ENCODE measurements around the gene AQP4.

Gene AQP4

GRCh38 chr18:26868968-26869586, 3.6 kb upstream of the AQP4 start:
- no peaks in the 10 kb centered on the region for H3K4me1 ChIP-seq (ENCODE audit: insufficient read depth, low read length, severe bottlenecking)
- TF ChIP-seq EZH2 (IDR thresholded peaks at IDR 0.05; ENCODE audit: borderline replicate concordance, low read length) (no peak), CTCF (IDR thresholded peaks at IDR 0.05; ENCODE audit: low read length) (no peak)
- no peaks in the 10 kb centered on the region for H3K9me3 ChIP-seq (ENCODE audit: low read length)
- no peak overlapping the region for H3K4me2 ChIP-seq (ENCODE audit: low read length)
- H3K36me3 ChIP-seq (ENCODE audit: insufficient read depth, low read length): no peaks in the 10 kb centered on the region
- no peak overlapping the region for H2AFZ ChIP-seq (ENCODE audit: low read length)
- H3K9ac ChIP-seq (ENCODE audit: low read length): no peak overlapping the region
- no peak overlapping the region for H3K4me3 ChIP-seq (ENCODE audit: low read depth, low read length, poor library complexity, severe bottlenecking)
- H3K79me2 ChIP-seq (ENCODE audit: insufficient read depth, low read length): no peaks in the 10 kb centered on the region
- no peak overlapping the region for H3K27ac ChIP-seq (ENCODE audit: low read depth, low read length, poor library complexity, severe bottlenecking)
- 0 out of 2 replicates have a peak, but pooled peaks cover under 1% of the 10 kb centered on the region for H3K27me3 ChIP-seq (ENCODE audit: insufficient read depth, low read length)
- H3K9me2 ChIP-seq (ENCODE audit: low read depth, low read length): no peaks in the 10 kb centered on the region
- H3F3A ChIP-seq (ENCODE audit: insufficient read depth, low read length): no peaks in the 10 kb centered on the region
- no peaks in the 10 kb centered on the region for H4K20me1 ChIP-seq (ENCODE audit: insufficient read depth, low read length)

- Histone ChIP-seq H3K27me3 (ENCODE audit: insufficient read depth, low read length) (0 out of 2 replicates have a peak, but pooled peaks cover 5% of the 10 kb centered on the region), H3K4me1 (ENCODE audit: insufficient read depth, low read length, severe bottlenecking) (no peaks in the 10 kb centered on the region), H3K4me2 (ENCODE audit: low read length) (no peak overlapping the region), H3K79me2 (ENCODE audit: insufficient read depth, low read length) (no peaks in the 10 kb centered on the region), H3K27ac (ENCODE audit: low read depth, low read length, poor library complexity, severe bottlenecking) (no peak overlapping the region), H4K20me1 (ENCODE audit: insufficient read depth, low read length) (no peaks in the 10 kb centered on the region), H3K9me3 (ENCODE audit: low read length) (no peaks in the 10 kb centered on the region), H2AFZ (ENCODE audit: low read length) (no peak overlapping the region), H3K9ac (ENCODE audit: low read length) (no peak overlapping the region), H3K4me3 (ENCODE audit: low read depth, low read length, poor library complexity, severe bottlenecking) (no peak overlapping the region), H3K36me3 (ENCODE audit: insufficient read depth, low read length) (no peaks in the 10 kb centered on the region), H3F3A (ENCODE audit: insufficient read depth, low read length) (no peaks in the 10 kb centered on the region), H3K9me2 (ENCODE audit: low read depth, low read length) (no peaks in the 10 kb centered on the region)
- no peak for TF ChIP-seq EZH2 (IDR thresholded peaks at IDR 0.05; ENCODE audit: borderline replicate concordance, low read length)
- TF ChIP-seq CTCF (IDR thresholded peaks at IDR 0.05; ENCODE audit: low read length): no peak
Measured at GRCh38 chr18:26867471-26867870, 2.0 kb upstream of the AQP4 start.

GRCh38 chr18:26864658-26865057, 849 bp downstream of the AQP4 start:
- Histone ChIP-seq H3K79me2 (ENCODE audit: insufficient read depth, low read length) (no peaks in the 10 kb centered on the region), H3K27me3 (ENCODE audit: insufficient read depth, low read length) (0 out of 2 replicates have a peak, but pooled peaks cover 5% of the 10 kb centered on the region), H4K20me1 (ENCODE audit: insufficient read depth, low read length) (no peaks in the 10 kb centered on the region), H3K9me3 (ENCODE audit: low read length) (no peaks in the 10 kb centered on the region), H3K4me2 (ENCODE audit: low read length) (no peak overlapping the region), H3F3A (ENCODE audit: insufficient read depth, low read length) (no peaks in the 10 kb centered on the region), H3K9ac (ENCODE audit: low read length) (no peak overlapping the region), H3K36me3 (ENCODE audit: insufficient read depth, low read length) (no peaks in the 10 kb centered on the region), H2AFZ (ENCODE audit: low read length) (no peak overlapping the region), H3K4me3 (ENCODE audit: low read depth, low read length, poor library complexity, severe bottlenecking) (no peak overlapping the region), H3K27ac (ENCODE audit: low read depth, low read length, poor library complexity, severe bottlenecking) (no peak overlapping the region), H3K4me1 (ENCODE audit: insufficient read depth, low read length, severe bottlenecking) (no peaks in the 10 kb centered on the region), H3K9me2 (ENCODE audit: low read depth, low read length) (no peaks in the 10 kb centered on the region)
- TF ChIP-seq CTCF (IDR thresholded peaks at IDR 0.05; ENCODE audit: low read length) (no peak), EZH2 (IDR thresholded peaks at IDR 0.05; ENCODE audit: borderline replicate concordance, low read length) (no peak)
